Measurements from ENCODE around the gene GH1. TPM values are rescaled to one million over a fixed set of nuclear protein-coding genes. Genes with fewer than 3 reads are reported as not detected.
"Not testable (repeated sequence)": the region's sequence is repeated elsewhere in the genome, so short reads cannot be mapped to it uniquely, and the experiment has no call there.

GH1 gene
- not detected in 2 replicates for total RNA-seq

DNA sequence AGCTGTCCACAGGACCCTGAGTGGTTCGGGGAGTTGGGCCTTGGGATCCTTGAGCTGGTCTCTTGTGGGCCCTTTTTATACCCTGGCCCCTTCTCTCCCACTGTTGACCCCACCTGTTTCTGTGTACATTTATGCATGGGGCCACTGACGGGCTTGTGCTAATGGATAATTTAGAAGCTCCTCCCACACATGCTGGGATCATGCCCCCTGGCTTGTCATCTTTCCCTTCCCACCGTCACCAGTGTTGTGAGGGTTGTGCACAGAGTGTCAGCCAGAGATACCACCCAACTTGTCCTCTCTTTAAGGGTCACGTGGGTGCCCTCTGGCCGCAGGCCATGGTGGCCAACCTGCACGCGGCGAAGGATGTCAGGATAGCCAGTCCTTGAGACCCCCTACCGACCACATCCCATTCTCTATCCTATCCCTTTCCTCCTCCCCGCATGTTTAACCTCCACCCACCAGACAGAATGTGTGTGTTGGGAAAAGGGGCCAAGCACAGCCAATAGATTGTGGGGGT, at the start of gene GH1:
GH1 (minus strand) TSS at position 51 of the 517 bp plus-strand sequence. CDS start 63 bp downstream, outside the sequence.
- peaks cover 10% of the 10 kb centered on the region for H3K27me3 ChIP-seq (ENCODE audit: control insufficient read depth, insufficient read depth, low read length)
- DNase-seq (ENCODE audit: low read depth); H3K4me3 ChIP-seq (ENCODE audit: low read depth, low read length); H3K36me3 ChIP-seq (ENCODE audit: control insufficient read depth, insufficient read depth, low read length): not testable (repeated sequence)

DNA sequence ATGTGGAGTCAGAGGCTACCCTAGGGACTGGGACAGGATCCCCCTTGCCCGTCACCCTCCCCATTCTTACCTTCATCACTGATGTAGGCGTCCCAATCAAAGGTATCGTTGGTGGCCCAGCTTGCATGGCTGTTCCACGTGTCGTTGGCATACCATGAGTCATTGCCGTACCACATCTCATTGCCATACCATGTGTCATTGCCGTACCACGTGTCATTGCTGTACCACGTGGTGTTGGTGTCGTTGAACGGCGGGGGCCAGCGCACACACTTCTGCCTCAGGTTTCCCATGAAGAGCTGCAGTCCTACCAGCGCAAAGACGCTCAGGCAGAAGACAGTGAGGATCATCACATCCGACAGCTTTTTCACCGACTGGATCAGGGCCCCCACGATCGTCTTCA, 49.3 kb upstream of the GH1 start:
- no peaks in the 10 kb centered on the region for H3K36me3 ChIP-seq (ENCODE audit: control insufficient read depth, insufficient read depth, low read length)
- H3K27me3 ChIP-seq (ENCODE audit: control insufficient read depth, insufficient read depth, low read length), result no peaks in the 10 kb centered on the region
- no peak overlapping the region for H3K4me3 ChIP-seq (ENCODE audit: low read depth, low read length)
- no peak for DNase-seq (ENCODE audit: low read depth)
- TF ChIP-seq, protein P1, sequence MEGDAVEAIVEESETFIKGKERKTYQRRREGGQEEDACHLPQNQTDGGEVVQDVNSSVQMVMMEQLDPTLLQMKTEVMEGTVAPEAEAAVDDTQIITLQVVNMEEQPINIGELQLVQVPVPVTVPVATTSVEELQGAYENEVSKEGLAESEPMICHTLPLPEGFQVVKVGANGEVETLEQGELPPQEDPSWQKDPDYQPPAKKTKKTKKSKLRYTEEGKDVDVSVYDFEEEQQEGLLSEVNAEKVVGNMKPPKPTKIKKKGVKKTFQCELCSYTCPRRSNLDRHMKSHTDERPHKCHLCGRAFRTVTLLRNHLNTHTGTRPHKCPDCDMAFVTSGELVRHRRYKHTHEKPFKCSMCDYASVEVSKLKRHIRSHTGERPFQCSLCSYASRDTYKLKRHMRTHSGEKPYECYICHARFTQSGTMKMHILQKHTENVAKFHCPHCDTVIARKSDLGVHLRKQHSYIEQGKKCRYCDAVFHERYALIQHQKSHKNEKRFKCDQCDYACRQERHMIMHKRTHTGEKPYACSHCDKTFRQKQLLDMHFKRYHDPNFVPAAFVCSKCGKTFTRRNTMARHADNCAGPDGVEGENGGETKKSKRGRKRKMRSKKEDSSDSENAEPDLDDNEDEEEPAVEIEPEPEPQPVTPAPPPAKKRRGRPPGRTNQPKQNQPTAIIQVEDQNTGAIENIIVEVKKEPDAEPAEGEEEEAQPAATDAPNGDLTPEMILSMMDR (IDR thresholded peaks at IDR 0.05; ENCODE audit: insufficient read depth, low read length, poor library complexity, severe bottlenecking), result no peak

DNA sequence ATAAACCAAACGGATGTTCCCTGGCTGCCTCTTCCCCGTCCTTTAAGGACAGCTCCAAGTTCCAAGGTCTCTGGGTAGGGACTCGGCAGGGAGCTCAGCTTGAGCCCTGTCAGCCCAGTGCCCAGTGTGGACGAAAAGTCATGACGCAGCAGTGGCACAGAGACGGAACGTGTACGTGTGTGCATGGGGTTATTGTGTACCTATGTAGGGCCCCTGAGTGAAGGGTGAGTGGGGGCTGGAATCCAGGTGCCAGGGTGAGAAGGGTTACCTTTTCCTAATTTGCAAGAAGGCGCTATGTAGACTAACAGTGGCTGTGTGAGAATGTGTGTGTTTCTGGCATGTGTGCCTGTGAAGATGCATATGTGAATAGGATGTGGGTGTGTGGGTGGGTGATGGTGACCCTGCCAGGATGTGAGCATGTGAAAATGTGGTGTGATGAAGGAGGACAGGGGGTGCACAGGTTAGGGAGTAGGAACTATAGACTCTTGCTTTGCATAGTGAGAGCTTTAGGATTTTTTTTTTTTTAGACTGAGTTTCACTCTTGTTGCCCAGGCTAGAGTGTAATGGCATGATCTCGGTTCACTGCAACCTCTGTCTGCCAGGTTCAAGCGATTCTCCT, 48.1 kb upstream of the GH1 start:
- Histone ChIP-seq H3K4me3 (ENCODE audit: low read depth, low read length) (no peak overlapping the region), H3K36me3 (ENCODE audit: control insufficient read depth, insufficient read depth, low read length) (no peaks in the 10 kb centered on the region), H3K27me3 (ENCODE audit: control insufficient read depth, insufficient read depth, low read length) (peaks cover 1% of the 10 kb centered on the region)
- DNase-seq (ENCODE audit: low read depth), result no peak
- TF ChIP-seq, protein P1 (IDR thresholded peaks at IDR 0.05; ENCODE audit: insufficient read depth, low read length, poor library complexity, severe bottlenecking), result no peak

DNA sequence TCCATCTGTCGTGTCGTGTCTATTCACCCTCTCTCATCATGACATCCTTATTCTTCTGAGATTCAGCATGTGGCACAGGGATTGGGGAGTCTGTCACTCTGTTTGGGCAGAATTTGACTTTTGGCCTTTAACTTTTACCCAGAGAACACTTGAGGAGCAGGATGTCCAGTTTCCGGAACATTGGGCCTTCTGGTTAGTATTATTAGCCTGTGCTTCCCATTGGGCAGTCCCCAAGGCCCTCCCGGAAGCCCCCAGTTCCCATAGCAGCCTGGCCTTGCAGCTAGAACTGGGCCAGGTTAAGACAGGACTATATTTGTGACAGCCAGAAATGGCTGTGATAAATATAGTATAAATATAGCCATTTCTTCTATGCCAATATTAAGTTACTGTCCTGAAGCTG, 44.5 kb upstream of the GH1 start:
- no peak for DNase-seq (ENCODE audit: low read depth)
- H3K27me3 ChIP-seq (ENCODE audit: control insufficient read depth, insufficient read depth, low read length), result peaks cover 13% of the 10 kb centered on the region
- TF ChIP-seq, protein P1 (IDR thresholded peaks at IDR 0.05; ENCODE audit: insufficient read depth, low read length, poor library complexity, severe bottlenecking), result no peak
- H3K4me3 ChIP-seq (ENCODE audit: low read depth, low read length), result no peak overlapping the region
- no peaks in the 10 kb centered on the region for H3K36me3 ChIP-seq (ENCODE audit: control insufficient read depth, insufficient read depth, low read length)

DNA sequence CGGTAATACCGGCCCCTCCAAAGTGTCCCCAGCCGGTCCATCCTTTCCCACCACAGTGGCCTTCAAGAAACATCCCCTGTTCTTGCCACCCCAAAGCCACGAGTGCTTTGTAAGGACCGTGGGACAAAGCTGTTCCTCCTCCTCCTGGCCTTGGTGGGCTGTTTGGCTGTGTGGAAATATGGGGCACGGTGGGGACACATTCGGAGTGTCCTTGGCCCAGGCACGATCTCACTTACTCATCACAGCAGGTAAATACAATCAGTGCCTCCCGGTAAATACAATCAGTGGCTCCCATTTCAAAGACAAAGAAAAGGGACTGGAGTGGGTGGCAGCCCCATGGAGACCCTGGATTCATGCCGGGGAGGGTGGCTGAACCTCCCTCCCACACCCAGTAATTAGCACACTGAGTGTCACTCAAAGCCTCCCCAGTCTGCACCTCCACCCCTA, 43.7 kb upstream of the GH1 start:
- H3K36me3 ChIP-seq (ENCODE audit: control insufficient read depth, insufficient read depth, low read length), result no peaks in the 10 kb centered on the region
- peaks cover 13% of the 10 kb centered on the region for H3K27me3 ChIP-seq (ENCODE audit: control insufficient read depth, insufficient read depth, low read length)
- DNase-seq (ENCODE audit: low read depth), result no peak
- no peak overlapping the region for H3K4me3 ChIP-seq (ENCODE audit: low read depth, low read length)
- TF ChIP-seq, protein P1 (IDR thresholded peaks at IDR 0.05; ENCODE audit: insufficient read depth, low read length, poor library complexity, severe bottlenecking), result no peak

DNA sequence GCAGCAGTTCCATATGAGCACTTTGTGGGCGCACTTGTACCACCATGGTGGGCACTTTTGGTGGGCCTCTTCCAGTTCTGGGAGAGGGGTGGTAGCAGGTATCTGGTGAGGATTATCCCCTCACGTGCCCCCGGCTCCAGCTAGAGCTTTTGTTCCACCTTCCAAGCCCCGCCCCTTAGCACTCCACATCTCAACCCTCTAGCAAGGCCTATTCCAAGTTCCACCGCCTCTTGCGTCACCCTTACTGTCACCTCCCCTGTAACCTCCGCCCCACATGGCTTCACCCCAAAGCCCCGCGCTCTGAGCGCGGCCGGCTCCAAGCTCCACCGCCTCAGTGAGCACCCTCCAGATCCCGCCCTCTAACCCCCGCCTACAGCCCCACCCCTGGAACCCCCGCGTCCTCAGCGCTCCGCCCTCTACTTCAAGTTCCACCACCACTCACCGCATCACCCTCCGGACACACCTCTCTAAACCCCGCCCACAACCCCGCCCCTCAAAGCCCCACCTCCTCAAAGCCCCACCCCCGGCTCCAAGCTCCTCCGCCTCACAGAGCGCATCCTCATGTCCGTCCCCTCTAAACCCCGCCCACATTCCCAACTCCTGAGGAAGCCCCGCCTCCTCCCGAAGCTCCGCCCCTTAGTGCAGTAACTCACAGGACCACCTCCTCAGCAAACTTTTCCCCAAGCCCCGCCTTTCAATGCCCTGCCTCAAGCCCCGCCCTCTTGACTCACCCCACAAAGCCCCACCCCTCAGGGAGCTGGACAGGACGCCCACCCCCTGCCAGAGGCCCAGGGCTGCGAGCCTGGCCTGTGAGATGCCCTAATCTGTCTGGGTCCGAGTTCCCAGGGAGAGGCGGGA, 42.9 kb upstream of the GH1 start:
- Histone ChIP-seq H3K4me3 (ENCODE audit: low read depth, low read length) (no peak overlapping the region), H3K27me3 (ENCODE audit: control insufficient read depth, insufficient read depth, low read length) (peaks cover 13% of the 10 kb centered on the region), H3K36me3 (ENCODE audit: control insufficient read depth, insufficient read depth, low read length) (no peaks in the 10 kb centered on the region)
- DNase-seq (ENCODE audit: low read depth), result no peak
- TF ChIP-seq, protein P1 (IDR thresholded peaks at IDR 0.05; ENCODE audit: insufficient read depth, low read length, poor library complexity, severe bottlenecking), result no peak
